ENCODE data around the gene TMEM184A. TPM values are rescaled to one million over a fixed set of nuclear protein-coding genes. Genes with fewer than 3 reads are reported as not detected.
"Not testable (repeated sequence)": the region's sequence is repeated elsewhere in the genome, so short reads cannot be mapped to it uniquely, and the experiment has no call there.

TMEM184A gene
- total and polyA plus RNA-seq, 11 donors, result 0.19 to 0.99 (median 0.47) TPM

- no peak for TF ChIP-seq POLR2A (IDR thresholded peaks at IDR 0.05)
- TF ChIP-seq, protein P1, sequence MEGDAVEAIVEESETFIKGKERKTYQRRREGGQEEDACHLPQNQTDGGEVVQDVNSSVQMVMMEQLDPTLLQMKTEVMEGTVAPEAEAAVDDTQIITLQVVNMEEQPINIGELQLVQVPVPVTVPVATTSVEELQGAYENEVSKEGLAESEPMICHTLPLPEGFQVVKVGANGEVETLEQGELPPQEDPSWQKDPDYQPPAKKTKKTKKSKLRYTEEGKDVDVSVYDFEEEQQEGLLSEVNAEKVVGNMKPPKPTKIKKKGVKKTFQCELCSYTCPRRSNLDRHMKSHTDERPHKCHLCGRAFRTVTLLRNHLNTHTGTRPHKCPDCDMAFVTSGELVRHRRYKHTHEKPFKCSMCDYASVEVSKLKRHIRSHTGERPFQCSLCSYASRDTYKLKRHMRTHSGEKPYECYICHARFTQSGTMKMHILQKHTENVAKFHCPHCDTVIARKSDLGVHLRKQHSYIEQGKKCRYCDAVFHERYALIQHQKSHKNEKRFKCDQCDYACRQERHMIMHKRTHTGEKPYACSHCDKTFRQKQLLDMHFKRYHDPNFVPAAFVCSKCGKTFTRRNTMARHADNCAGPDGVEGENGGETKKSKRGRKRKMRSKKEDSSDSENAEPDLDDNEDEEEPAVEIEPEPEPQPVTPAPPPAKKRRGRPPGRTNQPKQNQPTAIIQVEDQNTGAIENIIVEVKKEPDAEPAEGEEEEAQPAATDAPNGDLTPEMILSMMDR (IDR thresholded peaks at IDR 0.05), result no peak
- H3K9me3 ChIP-seq, result peaks cover 0 to 11% (median 3%) of the 10 kb centered on the region in 12 donors
- H3K36me3 ChIP-seq, result no peaks in the 10 kb centered on the region
- intact Hi-C loops (cut with DNase I), result loop anchor here in 5 of 10 donors (10.0 kb wide), 5 partner anchors 169 to 759 kb away; no protein-coding TSS in a partner anchor
- 84 to 88% (median 85%) methylated on average over 31 to 34 of the region's 34 CpGs for WGBS, 4 donors
- H3K27ac ChIP-seq, result no peak overlapping the region
- ATAC-seq (no peak), DNase-seq (no peak)
- H3K27me3 ChIP-seq, result peaks cover 0 to 41% (median 10%) of the 10 kb centered on the region in 9 donors
- H3K4me1 ChIP-seq, result no peaks in the 10 kb centered on the region
- H3K4me3 ChIP-seq, result no peak overlapping the region
Observed at GRCh38 chr7:1586126-1586826, 30.3 kb upstream of the TMEM184A start.

DNA sequence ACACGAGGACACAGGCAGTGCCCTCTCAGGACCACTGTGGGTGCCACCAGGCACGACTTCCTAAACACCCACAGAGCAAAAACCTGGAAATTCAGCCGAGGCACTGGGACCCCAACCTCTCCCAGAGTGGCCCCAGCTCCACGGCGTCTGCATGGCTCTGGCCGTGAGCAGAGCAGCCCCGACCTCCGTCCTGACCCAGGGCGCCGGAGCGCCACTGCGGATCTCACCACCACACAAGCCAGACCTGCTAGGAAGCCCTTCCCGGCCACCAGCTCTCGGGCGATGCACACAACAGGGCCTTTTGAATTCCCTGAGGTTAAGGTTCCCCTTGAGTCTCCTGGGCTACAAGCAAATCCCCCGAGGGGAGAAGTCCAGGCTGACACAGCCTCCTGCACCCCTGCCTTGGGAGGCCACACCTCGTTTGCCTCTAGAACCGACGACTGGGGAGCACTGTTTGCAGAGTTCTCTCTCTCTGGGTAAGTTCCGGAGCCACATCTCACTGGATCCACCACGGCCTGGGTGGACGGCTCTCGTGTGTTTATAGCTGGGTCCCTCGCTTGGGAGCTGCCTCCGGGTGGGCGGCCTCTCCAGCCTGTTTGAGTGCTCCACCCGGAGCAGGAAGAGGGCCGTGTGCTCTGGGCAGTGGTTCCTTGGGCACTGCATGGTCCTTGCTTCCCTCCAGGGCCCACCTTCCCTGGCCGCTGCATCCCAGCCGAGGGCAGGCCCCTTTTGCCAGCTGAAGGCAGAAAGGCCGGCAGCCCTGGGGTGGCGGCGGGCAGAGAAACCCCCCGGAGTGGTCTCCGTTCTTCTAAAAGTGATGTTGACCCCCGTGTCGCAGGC lies 29.4 kb upstream of the TMEM184A start:
- ATAC-seq, result no peak
- Histone ChIP-seq H3K27me3 (peaks cover 0 to 32% (median 1%) of the 10 kb centered on the region in 9 donors), H3K4me3 (no peak overlapping the region), H3K36me3 (no peaks in the 10 kb centered on the region), H3K9me3 (peaks cover 0 to 11% (median 3%) of the 10 kb centered on the region in 12 donors), H3K27ac (no peak overlapping the region), H3K4me1 (peaks cover 0 to 5% (median 0%) of the 10 kb centered on the region in 12 donors)
- TF ChIP-seq, protein P1 (IDR thresholded peaks at IDR 0.05), result no peak
- no peak for TF ChIP-seq POLR2A (IDR thresholded peaks at IDR 0.05)
- intact Hi-C loops (cut with DNase I), result loop anchor here in 5 of 10 donors (10.0 kb wide), 5 partner anchors 169 to 759 kb away; no protein-coding TSS in a partner anchor
- 89 to 94% (median 93%) methylated on average over 27 to 37 of the region's 37 CpGs for WGBS, 4 donors
- no peak for DNase-seq

- no peak for TF ChIP-seq POLR2A (IDR thresholded peaks at IDR 0.05)
- TF ChIP-seq, protein P1 (IDR thresholded peaks at IDR 0.05), result no peak
- no peak overlapping the region for H3K27ac ChIP-seq
- H3K36me3 ChIP-seq, result no peaks in the 10 kb centered on the region
- no peak overlapping the region for H3K4me3 ChIP-seq
- peaks cover 0 to 11% (median 1%) of the 10 kb centered on the region in 12 donors for H3K4me1 ChIP-seq
- no peak for ATAC-seq
- H3K27me3 ChIP-seq, result peaks cover 0 to 26% (median 0%) of the 10 kb centered on the region in 9 donors
- 89 to 94% (median 90%) methylated on average over 18 of the region's 18 CpGs for WGBS, 4 donors
- H3K9me3 ChIP-seq, result peaks cover 0 to 11% (median 3%) of the 10 kb centered on the region in 12 donors
- intact Hi-C loops (cut with DNase I), result loop anchor here in 9 of 10 donors (5.0 to 10.0 kb wide), 8 partner anchors 170 to 763 kb away; no protein-coding TSS in a partner anchor
- DNase-seq, result no peak
Observed at GRCh38 chr7:1584700-1585099, 28.7 kb upstream of the TMEM184A start.

- not testable (repeated sequence) for ATAC-seq, H3K9me3 ChIP-seq, H3K27ac ChIP-seq, H3K4me3 ChIP-seq, DNase-seq, H3K36me3 ChIP-seq
- Histone ChIP-seq H3K27me3 (peaks cover 0 to 15% (median 0%) of the 10 kb centered on the region in 9 donors), H3K4me1 (peaks cover 0 to 17% (median 6%) of the 10 kb centered on the region in 12 donors)
- WGBS, 4 donors, result 85 to 87% (median 87%) methylated on average over 19 of the region's 19 CpGs
- intact Hi-C loops (cut with DNase I), result loop anchor here in 9 of 10 donors (5.0 to 10.0 kb wide), 8 partner anchors 171 to 764 kb away; no protein-coding TSS in a partner anchor
Observed at GRCh38 chr7:1583241-1583930, 27.4 kb upstream of the TMEM184A start.

Data from heart left ventricle (tissue), 16 donors.